ENCODE measurements around the gene HAUS5.
A peak's percentile ranks its signal among the peaks of the same experiment; 100 is the strongest.
"Not testable (repeated sequence)": the region's sequence is repeated elsewhere in the genome, so short reads cannot be mapped to it uniquely, and the experiment has no call there.

HAUS5 gene

GRCh38 chr19:35642798-35643254, 30.3 kb downstream of the HAUS5 start:
- DNase-seq (ENCODE audit: low spot score), result no peak

GRCh38 chr19:35643255-35644205, 31.0 kb downstream of the HAUS5 start:
- peak; percentile 64 for DNase-seq (ENCODE audit: low spot score)

- peak; percentile 77 for DNase-seq (ENCODE audit: low spot score)
These were observed 31.9 kb downstream of the HAUS5 start for GRCh38 chr19:35644206-35644986.

GRCh38 chr19:35644987-35645679, 32.6 kb downstream of the HAUS5 start:
- peak; percentile 7 for DNase-seq (ENCODE audit: low spot score)

GRCh38 chr19:35645680-35646511, 33.4 kb downstream of the HAUS5 start:
- DNase-seq (ENCODE audit: low spot score), result no peak

- DNase-seq (ENCODE audit: low spot score), result peak; percentile 92
These were observed 35.8 kb downstream of the HAUS5 start, which contains the start of gene COX6B1 for GRCh38 chr19:35648017-35648961. TSS of gene COX6B1 (plus strand) at chr19:35648323. CDS start at chr19:35651244, 2,921 bp downstream.

- DNase-seq (ENCODE audit: low spot score), result no peak
These were observed 38.0 kb downstream of the HAUS5 start for GRCh38 chr19:35650581-35650980.

GRCh38 chr19:35654828-35655227, 42.3 kb downstream of the HAUS5 start:
- DNase-seq (ENCODE audit: low spot score), result not testable (repeated sequence)

- DNase-seq (ENCODE audit: low spot score), result no peak
These were observed 43.1 kb downstream of the HAUS5 start for GRCh38 chr19:35655600-35655999.

GRCh38 chr19:35656700-35657099, 44.2 kb downstream of the HAUS5 start:
- no peak for DNase-seq (ENCODE audit: low spot score)

- DNase-seq (ENCODE audit: low spot score), result no peak
These were observed 45.6 kb downstream of the HAUS5 start for GRCh38 chr19:35657904-35658700.

- no peak for DNase-seq (ENCODE audit: low spot score)
These were observed 49.4 kb downstream of the HAUS5 start for GRCh38 chr19:35661995-35662340.

GRCh38 chr19:35663981-35664380, 51.4 kb downstream of the HAUS5 start:
- DNase-seq (ENCODE audit: low spot score), result no peak

GRCh38 chr19:35665157-35665556, 52.6 kb downstream of the HAUS5 start:
- DNase-seq (ENCODE audit: low spot score), result no peak

- no peak for DNase-seq (ENCODE audit: low spot score)
These were observed 53.1 kb downstream of the HAUS5 start for GRCh38 chr19:35665604-35666003.

- DNase-seq (ENCODE audit: low spot score), result no peak
These were observed 53.8 kb downstream of the HAUS5 start, which contains the start of gene UPK1A for GRCh38 chr19:35666251-35666913. TSS of gene UPK1A (plus strand) at chr19:35666517. CDS start at chr19:35666813, 296 bp downstream.

GRCh38 chr19:35669566-35669965, 57.0 kb downstream of the HAUS5 start:
- DNase-seq (ENCODE audit: low spot score), result no peak

- no peak for DNase-seq (ENCODE audit: low spot score)
These were observed 57.4 kb downstream of the HAUS5 start for GRCh38 chr19:35669974-35670373.

- no peak for DNase-seq (ENCODE audit: low spot score)
These were observed 58.2 kb downstream of the HAUS5 start for GRCh38 chr19:35670686-35671085.

Data from kidney capillary endothelial cell (primary cell).